GM23248 (cell line): ENCODE results near the gene UBE2V1.

ENCODE experiments used
- EZH2 ChIP-seq: fragments of 200-600 bp; sonication (generic); IDR thresholded peaks from 2 replicates; pipeline ENCODE4 v1.6.1; 2018; ENCODE audit warnings: antibody characterized with exemption, mild to moderate bottlenecking; ENCODE audit not compliant: insufficient read depth, poor library complexity, severe bottlenecking
- EZH2phosphoT487 ChIP-seq: fragments of 200-600 bp; sonication (generic); IDR thresholded peaks from 2 replicates; pipeline ENCODE4 v1.6.1; 2018; ENCODE audit warnings: antibody characterized with exemption, moderate library complexity, mild to moderate bottlenecking, low read depth; ENCODE audit not compliant: insufficient read depth

DNA sequence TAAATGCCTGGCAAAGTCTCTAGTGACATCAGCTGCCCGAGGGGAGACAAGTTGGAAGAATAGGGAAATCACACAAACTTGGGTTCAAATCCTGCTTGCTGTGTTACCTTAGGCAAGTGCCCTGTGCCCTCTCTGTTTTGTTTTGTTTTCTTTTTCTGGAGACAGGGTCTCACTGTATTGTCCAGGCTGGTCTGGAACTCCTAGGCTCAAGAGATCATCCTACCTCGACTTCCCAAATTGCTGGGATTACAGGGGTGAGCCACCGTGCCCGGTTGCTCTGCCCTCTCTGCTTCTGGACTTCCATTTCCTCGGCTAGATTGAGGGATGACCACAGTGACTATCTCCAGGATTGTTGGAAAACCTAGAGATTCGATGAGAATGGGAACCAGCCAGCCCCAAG is 74.8 kb downstream of the UBE2V1 start:
- no peak for TF ChIP-seq EZH2
- TF ChIP-seq EZH2phosphoT487 = no peak
